HepG2 (cell line): ENCODE data around the gene ANKRD11. TPM values are rescaled to one million over a fixed set of nuclear protein-coding genes. Genes with fewer than 3 reads are reported as not detected.

Source experiments
- PAXIP1 ChIP-seq: sonication (generic); formaldehyde crosslinking; conservative IDR thresholded peaks from 2 replicates; pipeline ENCODE4 v1.4.0; 2020; ENCODE audit warnings: mild to moderate bottlenecking, missing genetic modification reagents, moderate library complexity
- RBM22 ChIP-seq: fragments of 200-400 bp; formaldehyde crosslinking; optimal IDR thresholded peaks from 2 replicates; pipeline ENCODE3; 2017; ENCODE audit warnings: mild to moderate bottlenecking, low read length, moderate library complexity
- ZBTB38 ChIP-seq: sonication (generic); formaldehyde crosslinking; IDR thresholded peaks from 2 replicates; pipeline ENCODE4 v1.5.1; 2020; ENCODE audit warnings: mild to moderate bottlenecking, missing genetic modification reagents
- ZFX ChIP-seq: sonication (generic); formaldehyde crosslinking; IDR thresholded peaks from 2 replicates; pipeline ENCODE4 v1.4.0; 2020; ENCODE audit warnings: mild to moderate bottlenecking, low read depth, missing genetic modification reagents, moderate library complexity
- ZMYM4 ChIP-seq: sonication (generic); formaldehyde crosslinking; IDR thresholded peaks from 2 replicates; pipeline ENCODE4 v1.8.1; 2023; ENCODE audit warnings: mild to moderate bottlenecking, missing genetic modification reagents
- ZNF33A ChIP-seq: sonication (generic); formaldehyde crosslinking; IDR thresholded peaks from 2 replicates; pipeline ENCODE4 v1.5.1; 2020; ENCODE audit warnings: missing genetic modification reagents, mild to moderate bottlenecking, moderate library complexity, borderline replicate concordance
- polyA plus RNA-seq, 8 experiments: library from polyadenylated mRNA; depleted of rRNA in 3 of 8; stranded (reverse) in 7 of 8; unstranded in 1 of 8; fragments of >200 nt; fragmentation: Illumina TruSeq in 4 of 8; extraction: Trizol in 4 of 8; gene quantifications; 2 replicates each; pipeline versions ENCODE4 v1.2.1 to v1.2.3, GENCODE V29; 2011 to 2016; ENCODE audit warnings: low read depth in 4 of 8, missing spikeins in 1 of 8, mixed read lengths in 1 of 8; ENCODE audit not compliant: insufficient read depth in 1 of 8
- total RNA-seq, 5 experiments: library from RNA; depleted of rRNA; stranded (reverse); fragments of >200 nt; fragmentation: Illumina TruSeq; extraction: Trizol; gene quantifications; 2 replicates each; pipeline ENCODE4 v1.2.3, GENCODE V29; 2016; ENCODE audit warnings: low read depth in 1 of 5
- TF ChIP-seq, protein P1 (sequence below): sonication (generic); formaldehyde crosslinking; IDR thresholded peaks from 2 replicates; pipeline ENCODE4 v1.4.0; 2020; ENCODE audit warnings: mild to moderate bottlenecking, missing genetic modification reagents

The ANKRD11 gene
- total and polyA plus RNA-seq, 2 of the 13 experiments (the other 11 are each of a cell fraction or from before 2014, with no cell fraction given) = 21.4 to 38.4 TPM

- TF ChIP-seq PAXIP1 (peak; percentile 44; the same call in 1 of the 2 replicates), ZFX (CRISPR knock-in tag) (0 out of 2 replicates have a peak, but pooled peaks have one; percentile 34), RBM22 (peak; percentile 93), ZNF33A (no peak), ZBTB38 (CRISPR knock-in tag) (peak; percentile 81), ZMYM4 (0 out of 2 replicates have a peak, but pooled peaks have one; percentile 28)
- TF ChIP-seq, protein P1, sequence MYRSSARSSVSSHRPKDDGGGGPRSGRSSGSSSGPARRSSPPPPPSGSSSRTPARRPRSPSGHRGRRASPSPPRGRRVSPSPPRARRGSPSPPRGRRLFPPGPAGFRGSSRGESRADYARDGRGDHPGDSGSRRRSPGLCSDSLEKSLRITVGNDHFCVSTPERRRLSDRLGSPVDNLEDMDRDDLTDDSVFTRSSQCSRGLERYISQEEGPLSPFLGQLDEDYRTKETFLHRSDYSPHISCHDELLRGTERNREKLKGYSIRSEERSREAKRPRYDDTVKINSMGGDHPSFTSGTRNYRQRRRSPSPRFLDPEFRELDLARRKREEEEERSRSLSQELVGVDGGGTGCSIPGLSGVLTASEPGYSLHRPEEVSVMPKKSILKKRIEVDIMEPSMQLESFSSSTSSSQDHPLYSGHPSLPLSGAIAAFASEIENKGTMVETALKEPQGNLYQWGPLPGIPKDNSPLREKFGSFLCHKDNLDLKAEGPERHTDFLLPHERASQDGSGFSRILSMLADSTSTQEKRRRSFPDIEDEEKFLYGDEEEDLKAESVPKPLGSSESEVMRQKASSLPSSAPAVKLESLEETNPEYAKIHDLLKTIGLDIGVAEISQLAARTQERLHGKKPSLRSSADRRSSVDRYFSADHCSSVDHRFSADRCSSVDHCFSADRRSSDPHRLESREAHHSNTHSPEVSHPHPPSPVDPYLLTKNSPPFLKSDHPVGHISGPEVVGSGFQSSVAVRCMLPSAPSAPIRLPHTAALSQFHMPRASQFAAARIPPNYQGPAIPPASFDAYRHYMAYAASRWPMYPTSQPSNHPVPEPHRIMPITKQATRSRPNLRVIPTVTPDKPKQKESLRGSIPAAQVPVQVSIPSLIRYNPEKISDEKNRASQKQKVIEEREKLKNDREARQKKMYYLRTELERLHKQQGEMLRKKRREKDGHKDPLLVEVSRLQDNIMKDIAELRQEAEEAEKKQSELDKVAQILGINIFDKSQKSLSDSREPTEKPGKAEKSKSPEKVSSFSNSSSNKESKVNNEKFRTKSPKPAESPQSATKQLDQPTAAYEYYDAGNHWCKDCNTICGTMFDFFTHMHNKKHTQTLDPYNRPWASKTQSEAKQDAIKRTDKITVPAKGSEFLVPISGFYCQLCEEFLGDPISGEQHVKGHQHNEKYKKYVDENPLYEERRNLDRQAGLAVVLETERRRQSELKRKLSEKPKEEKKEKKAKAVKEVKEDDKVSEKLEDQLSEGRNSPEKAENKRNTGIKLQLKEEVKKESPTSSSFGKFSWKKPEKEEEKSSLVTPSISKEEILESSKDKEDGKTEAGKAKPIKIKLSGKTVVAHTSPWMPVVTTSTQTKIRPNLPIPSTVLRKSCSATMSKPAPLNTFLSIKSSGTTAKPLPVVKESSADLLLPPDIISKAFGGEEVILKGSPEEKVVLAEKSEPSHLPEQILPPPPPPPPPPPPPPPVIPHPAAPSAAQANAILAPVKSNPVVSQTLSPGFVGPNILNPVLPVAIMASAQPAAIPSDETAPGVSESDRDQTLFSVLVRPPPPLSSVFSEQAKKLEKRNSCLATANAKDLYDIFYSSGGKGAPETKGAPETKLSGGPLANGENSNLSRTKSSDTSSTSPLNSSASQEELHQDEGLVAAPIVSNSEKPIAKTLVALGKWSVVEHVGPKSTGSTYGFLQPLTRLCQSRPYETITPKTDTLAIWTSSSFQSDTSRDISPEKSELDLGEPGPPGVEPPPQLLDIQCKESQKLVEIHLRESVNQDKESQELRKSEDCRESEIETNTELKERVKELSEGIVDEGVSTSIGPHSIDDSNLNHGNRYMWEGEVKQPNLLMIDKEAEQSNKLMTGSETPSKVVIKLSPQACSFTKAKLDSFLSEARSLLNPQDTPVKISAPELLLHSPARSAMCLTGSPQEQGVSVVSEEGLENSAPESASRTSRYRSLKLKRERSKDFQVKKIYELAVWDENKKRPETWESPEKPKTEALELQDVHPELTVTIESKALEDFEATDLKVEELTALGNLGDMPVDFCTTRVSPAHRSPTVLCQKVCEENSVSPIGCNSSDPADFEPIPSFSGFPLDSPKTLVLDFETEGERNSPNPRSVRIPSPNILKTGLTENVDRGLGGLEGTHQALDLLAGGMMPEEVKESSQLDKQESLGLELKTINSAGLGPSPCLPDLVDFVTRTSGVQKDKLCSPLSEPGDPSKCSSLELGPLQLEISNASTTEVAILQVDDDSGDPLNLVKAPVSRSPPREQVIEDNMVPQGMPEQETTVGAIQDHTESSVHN (CRISPR knock-in tag) = peak; percentile 19; the same call in 1 of the 2 replicates
Observed at GRCh38 chr16:89297910-89298545, 192.3 kb downstream of the ANKRD11 start (continued).
